Endothelial cell of umbilical vein (primary cell): ENCODE results near the gene KCNMA1. TPM values are rescaled to one million over a fixed set of nuclear protein-coding genes. Genes with fewer than 3 reads are reported as not detected.

ENCODE experiments used
- BruUV-seq: library from RNA; stranded (reverse); fragments of 400-500 nt; replicated peaks from 2 replicates; lab custom pipeline; 2021; lab: Mats Ljungman, UMichigan
- CTCF ChIA-PET: fragments of 300-600, 350-600 bp; sonication (Branson Sonifier 250); formaldehyde crosslinking; loops from one replicate; lab custom pipeline; 2021; ENCODE audit warnings: antibody characterized with exemption, inconsistent platforms; lab: Charles Lee
- POLR2A ChIA-PET: fragments of 300-600, 350-600 bp; sonication (Branson Sonifier 250); formaldehyde crosslinking; loops from one replicate; lab custom pipeline; 2021; ENCODE audit warnings: antibody characterized with exemption, inconsistent platforms; lab: Charles Lee
- DNase-seq: peaks from one replicate; pipeline ENCODE4 v3.0.0-alpha.2; 2011; ENCODE audit warnings: low read depth, low spot score
- FAIRE-seq: peaks from 2 replicates; lab custom pipeline; 2011; peaks lifted over from hg19 to GRCh38; lab: Jason Lieb, UNC
- H2AFZ ChIP-seq: 2 replicates; pipeline ENCODE4 v1.6.0; 2012; ENCODE audit warnings: low read depth, low read length, control low read depth, inconsistent platforms
- H3K27ac ChIP-seq: 2 replicates; pipeline ENCODE4 v1.5.1; 2011; ENCODE audit warnings: low read depth, mild to moderate bottlenecking, control low read depth, low read length, moderate library complexity; ENCODE audit not compliant: insufficient read depth
- H3K27me3 ChIP-seq, 2 experiments: 2 replicates each; pipeline versions ENCODE4 v1.6.0 to v1.6.1; 2011; ENCODE audit warnings: low read length in 2 of 2, mixed read lengths in 1 of 2; ENCODE audit not compliant: control insufficient read depth in 2 of 2, insufficient read depth in 2 of 2
- H3K36me3 ChIP-seq, 2 experiments: 2 replicates in 1 of 2; 3 replicates in 1 of 2; pipeline ENCODE4 v1.5.1; 2011; ENCODE audit warnings: low read length in 2 of 2, mild to moderate bottlenecking in 1 of 2, moderate library complexity in 1 of 2; ENCODE audit not compliant: control insufficient read depth in 2 of 2, insufficient read depth in 2 of 2; ENCODE audit errors: extremely low read depth in 1 of 2
- H3K4me1 ChIP-seq: 3 replicates; pipeline ENCODE4 v1.5.1; 2011; ENCODE audit warnings: mild to moderate bottlenecking, low read length; ENCODE audit not compliant: control insufficient read depth, insufficient read depth; ENCODE audit errors: extremely low read depth
- H3K4me2 ChIP-seq: 2 replicates; pipeline ENCODE4 v1.6.1; 2011; ENCODE audit warnings: low read length, control low read depth, mixed read lengths; ENCODE audit not compliant: insufficient read depth
- H3K4me3 ChIP-seq, 3 experiments: fragments of 200-600 bp in 1 of 3; sonication (generic), shearing (Covaris generic) in 1 of 3; replicated peaks in 1 of 3; 2 replicates each; pipeline ENCODE4 v1.5.1; 2011 to 2016; ENCODE audit warnings: control low read depth in 3 of 3, low read length in 3 of 3, mild to moderate bottlenecking in 2 of 3, inconsistent platforms in 1 of 3, low read depth in 1 of 3, moderate library complexity in 1 of 3; ENCODE audit not compliant: insufficient read depth in 1 of 3
- H3K79me2 ChIP-seq: 2 replicates; pipeline ENCODE4 v1.6.0; 2012; ENCODE audit warnings: low read length, inconsistent platforms; ENCODE audit not compliant: control insufficient read depth, insufficient read depth
- H3K9ac ChIP-seq: replicated peaks from 2 replicates; pipeline ENCODE3; 2011; ENCODE audit warnings: low read length, control low read depth; ENCODE audit not compliant: insufficient read depth; ENCODE audit errors: extremely low read depth
- H3K9me1 ChIP-seq: replicated peaks from 3 replicates; pipeline ENCODE4 v1.6.0; 2011; ENCODE audit warnings: mild to moderate bottlenecking, low read length; ENCODE audit not compliant: control insufficient read depth, insufficient read depth; ENCODE audit errors: extremely low read depth
- H3K9me3 ChIP-seq: replicated peaks from 2 replicates; pipeline ENCODE4 v1.5.1; 2012; ENCODE audit warnings: low read length, inconsistent platforms; ENCODE audit not compliant: control insufficient read depth, insufficient read depth
- H4K20me1 ChIP-seq: replicated peaks from 2 replicates; pipeline ENCODE3; 2011; ENCODE audit warnings: mild to moderate bottlenecking, low read length; ENCODE audit not compliant: control insufficient read depth, insufficient read depth; ENCODE audit errors: extremely low read depth
- EZH2 ChIP-seq: IDR thresholded peaks from 2 replicates; pipeline ENCODE4 v1.6.1; 2012; ENCODE audit warnings: borderline replicate concordance, low read depth, mild to moderate bottlenecking, moderate library complexity, low read length, inconsistent platforms; ENCODE audit not compliant: severe bottlenecking
- FOS ChIP-seq: IDR thresholded peaks from 2 replicates; pipeline ENCODE4 v1.6.1; 2011; ENCODE audit warnings: mild to moderate bottlenecking, low read length, moderate library complexity, borderline replicate concordance; ENCODE audit not compliant: insufficient read depth
- GATA2 ChIP-seq: IDR thresholded peaks from 2 replicates; pipeline ENCODE4 v1.7.0; 2011; ENCODE audit warnings: low read depth, mild to moderate bottlenecking, moderate library complexity, mixed read lengths, low read length; ENCODE audit not compliant: insufficient read length, insufficient read depth
- JUN ChIP-seq: IDR thresholded peaks from 2 replicates; pipeline ENCODE4 v1.6.1; 2011; ENCODE audit warnings: borderline replicate concordance, low read depth; ENCODE audit not compliant: insufficient read length, insufficient read depth
- MAX ChIP-seq: IDR thresholded peaks from 2 replicates; pipeline ENCODE4 v1.6.1; 2011; ENCODE audit not compliant: insufficient read depth, insufficient read length
- MYC ChIP-seq: IDR thresholded peaks from one replicate; pipeline ENCODE4 v1.6.1; 2011; ENCODE audit warnings: mild to moderate bottlenecking, low read depth, low read length
- POLR2A ChIP-seq: IDR thresholded peaks from 2 replicates; pipeline ENCODE4 v1.6.1; 2012; ENCODE audit warnings: low read depth, mild to moderate bottlenecking, control low read depth, low read length
- POLR2AphosphoS5 ChIP-seq: IDR thresholded peaks from 2 replicates; pipeline ENCODE4 v1.6.1; 2012; ENCODE audit warnings: low read depth, mild to moderate bottlenecking, control low read depth, low read length, moderate library complexity; ENCODE audit not compliant: insufficient read depth
- dilution Hi-C: fragments of 300-500 bp; cut with MboI; formaldehyde crosslinking; loops from one replicate; pipeline ENCODE4 v1.15.0; 2019; ENCODE audit warnings: low sequenced_read_pairs; ENCODE audit not compliant: extremely low pct_ligation_motif_present
- intact Hi-C: fragments of 100-400 bp; cut with micrococcal nuclease; formaldehyde crosslinking; loops from one replicate; pipeline ENCODE4 v1.10.0; 2022
- polyA plus RNA-seq, 4 experiments: library from polyadenylated mRNA; depleted of rRNA in 3 of 4; stranded (reverse) in 3 of 4; unstranded in 1 of 4; fragments of >200 nt; gene quantifications; 2 replicates each; pipeline versions ENCODE4 v1.2.1 to v1.2.3, GENCODE V29; 2011 to 2012; ENCODE audit warnings: missing spikeins in 1 of 4
- total RNA-seq: library from RNA; stranded (reverse); gene quantifications from 2 replicates; pipeline ENCODE4 v1.2.3, GENCODE V29; 2021
- TF ChIP-seq, protein P1 (sequence below), 2 donors: IDR thresholded peaks; 1 replicate in 1 of 2; 2 replicates in 1 of 2; pipeline ENCODE4 v1.5.1; 2011; ENCODE audit warnings: low read length in 2 of 2, mild to moderate bottlenecking in 2 of 2, moderate library complexity in 2 of 2, control low read depth in 1 of 2, inconsistent platforms in 1 of 2, low read depth in 1 of 2; ENCODE audit not compliant: insufficient read depth in 1 of 2; ENCODE audit errors: extremely low read depth in 1 of 2

Gene KCNMA1
- total and polyA plus RNA-seq, 2 donors (not counting 3 experiments of a cell fraction or from before 2014, with no cell fraction given) = 0.10 to 0.82 TPM

- dilution Hi-C loops (no loop called here), intact Hi-C loops (no loop called here)
- Histone ChIP-seq H2AFZ (no peak overlapping the region), H3K79me2 (no peaks in the 10 kb centered on the region), H3K4me3 (no peak overlapping the region), H3K4me1 (no peaks in the 10 kb centered on the region), H3K27me3 (no peaks in the 10 kb centered on the region), H3K9me1 (no peaks in the 10 kb centered on the region), H4K20me1 (no peaks in the 10 kb centered on the region), H3K9me3 (no peaks in the 10 kb centered on the region), H3K4me2 (no peak overlapping the region), H3K9ac (no peak overlapping the region), H3K36me3 (no peaks in the 10 kb centered on the region), H3K27ac (no peak overlapping the region)
- POLR2A ChIA-PET = no interaction called here
- TF ChIP-seq MAX (no peak), GATA2 (no peak), FOS (no peak), POLR2AphosphoS5 (no peak), POLR2A (no peak), MYC (no peak), JUN (no peak), EZH2 (no peak)
- TF ChIP-seq, protein P1, sequence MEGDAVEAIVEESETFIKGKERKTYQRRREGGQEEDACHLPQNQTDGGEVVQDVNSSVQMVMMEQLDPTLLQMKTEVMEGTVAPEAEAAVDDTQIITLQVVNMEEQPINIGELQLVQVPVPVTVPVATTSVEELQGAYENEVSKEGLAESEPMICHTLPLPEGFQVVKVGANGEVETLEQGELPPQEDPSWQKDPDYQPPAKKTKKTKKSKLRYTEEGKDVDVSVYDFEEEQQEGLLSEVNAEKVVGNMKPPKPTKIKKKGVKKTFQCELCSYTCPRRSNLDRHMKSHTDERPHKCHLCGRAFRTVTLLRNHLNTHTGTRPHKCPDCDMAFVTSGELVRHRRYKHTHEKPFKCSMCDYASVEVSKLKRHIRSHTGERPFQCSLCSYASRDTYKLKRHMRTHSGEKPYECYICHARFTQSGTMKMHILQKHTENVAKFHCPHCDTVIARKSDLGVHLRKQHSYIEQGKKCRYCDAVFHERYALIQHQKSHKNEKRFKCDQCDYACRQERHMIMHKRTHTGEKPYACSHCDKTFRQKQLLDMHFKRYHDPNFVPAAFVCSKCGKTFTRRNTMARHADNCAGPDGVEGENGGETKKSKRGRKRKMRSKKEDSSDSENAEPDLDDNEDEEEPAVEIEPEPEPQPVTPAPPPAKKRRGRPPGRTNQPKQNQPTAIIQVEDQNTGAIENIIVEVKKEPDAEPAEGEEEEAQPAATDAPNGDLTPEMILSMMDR (IDR thresholded peaks at IDR 0.05; ENCODE audit: extremely low read depth in 1 of 2, insufficient read depth in 1 of 2, low read depth in 1 of 2, low read length in 2 of 2) = no peak
- no peak for DNase-seq
- no peak for FAIRE-seq
- CTCF ChIA-PET = no interaction called here
- no TSS peak for BruUV-seq
Observed at GRCh38 chr10:77556990-77557601, 80.5 kb downstream of the KCNMA1 start.
